T-helper 2 cell treated with Interferon-gamma antibody and Interleukin-4, amounts not matched to agents 100 ng/mL and 5 ng/mL, for 36 hours (primary cell): Measurements from ENCODE around the gene GARS1. TPM values are rescaled to one million over a fixed set of nuclear protein-coding genes. Genes with fewer than 3 reads are reported as not detected.
"Not testable (repeated sequence)": the region's sequence is repeated elsewhere in the genome, so short reads cannot be mapped to it uniquely, and the experiment has no call there.

Experiments
- intact Hi-C: fragments of 100-400 bp; cut with micrococcal nuclease; formaldehyde crosslinking; loops from one replicate; pipeline ENCODE4 v1.15.1; 2023
- total RNA-seq: library from RNA; stranded (reverse); gene quantifications from 2 replicates; pipeline ENCODE4 v1.2.3, GENCODE V29; 2022

The GARS1 gene
- total RNA-seq, 1 donor from 2014 or later: 165 TPM

GRCh38 chr7:30570238-30570637 lies 24.4 kb upstream of the GARS1 start:
- intact Hi-C loops: not testable (repeated sequence)

- intact Hi-C loops: no loop called here
Measured at GRCh38 chr7:30572212-30572841, 22.4 kb upstream of the GARS1 start.

- intact Hi-C loops: no loop called here
Measured at GRCh38 chr7:30575910-30576309, 18.8 kb upstream of the GARS1 start.

- intact Hi-C loops: no loop called here
Measured at GRCh38 chr7:30583181-30583580, 11.5 kb upstream of the GARS1 start.

- intact Hi-C loops: no loop called here
Measured at GRCh38 chr7:30584415-30584814, 10.3 kb upstream of the GARS1 start.

GRCh38 chr7:30584965-30585364 lies 9.7 kb upstream of the GARS1 start:
- intact Hi-C loops: no loop called here

- intact Hi-C loops: no loop called here
Measured at GRCh38 chr7:30585675-30586074, 9.0 kb upstream of the GARS1 start.

GRCh38 chr7:30587547-30587946 lies 7.1 kb upstream of the GARS1 start:
- intact Hi-C loops: not testable (repeated sequence)

GRCh38 chr7:30589111-30589510 lies 5.6 kb upstream of the GARS1 start:
- intact Hi-C loops: no loop called here

GRCh38 chr7:30594048-30594539 lies 584 bp upstream of the GARS1 start:
- intact Hi-C loops: loop anchor here (1.0 to 10.0 kb wide), 8 partner anchors 30 to 459 kb away; partner anchors contain the start of genes GGCT, MTURN and ZNRF2

- intact Hi-C loops: loop anchor here (1.0 to 10.0 kb wide), 6 partner anchors 37 to 1897 kb away; partner anchors contain the start of genes GGCT, LSM5, MTURN and PLEKHA8
Measured at GRCh38 chr7:30595436-30596013, 847 bp downstream of the GARS1 start.

- intact Hi-C loops: loop anchor here (5.0 to 10.0 kb wide), 3 partner anchors 36 to 1896 kb away; partner anchors contain the start of genes LSM5 and MTURN
Measured at GRCh38 chr7:30596014-30596641, 1.4 kb downstream of the GARS1 start.

- intact Hi-C loops: loop anchor here (5.0 to 10.0 kb wide), 3 partner anchors 36 to 1896 kb away; partner anchors contain the start of genes LSM5 and MTURN
Measured at GRCh38 chr7:30596721-30597120, 2.0 kb downstream of the GARS1 start.

GRCh38 chr7:30598121-30598876 lies 3.6 kb downstream of the GARS1 start:
- intact Hi-C loops: loop anchor here (5.0 to 10.0 kb wide), 3 partner anchors 34 to 1894 kb away; partner anchors contain the start of genes LSM5 and MTURN

GRCh38 chr7:30604901-30605300 lies 10.2 kb downstream of the GARS1 start:
- intact Hi-C loops: no loop called here

GRCh38 chr7:30605832-30606231 lies 11.2 kb downstream of the GARS1 start:
- intact Hi-C loops: no loop called here

- intact Hi-C loops: no loop called here
Measured at GRCh38 chr7:30612658-30613265, 18.1 kb downstream of the GARS1 start.

- intact Hi-C loops: no loop called here
Measured at GRCh38 chr7:30613366-30614325, 19.0 kb downstream of the GARS1 start.

GRCh38 chr7:30616318-30616717 lies 21.6 kb downstream of the GARS1 start:
- intact Hi-C loops: no loop called here

- intact Hi-C loops: no loop called here
Measured at GRCh38 chr7:30617359-30617758, 22.7 kb downstream of the GARS1 start.
